GM12878 (cell line): ENCODE results near the gene PRDX3. TPM values are rescaled to one million over a fixed set of nuclear protein-coding genes. Genes with fewer than 3 reads are reported as not detected.

Source experiments
- ATAC-seq: fragments of 200-7000 bp; cut with Tn5 transposase; 3 replicates; pipeline ENCODE4 v1.9.1; 2020; ENCODE audit warnings: mild to moderate bottlenecking, moderate library complexity
- BruUV-seq: library from RNA; stranded (reverse); fragments of 400-500 nt; replicated peaks from 2 replicates; lab custom pipeline; 2021; lab: Mats Ljungman, UMichigan
- CTCF ChIA-PET: fragments of 300-600 bp; sonication (Branson Sonifier 250); formaldehyde crosslinking; extraction: SDS; loops from one replicate; lab custom pipeline; 2021; ENCODE audit warnings: inconsistent platforms; lab: Yijun Ruan, JAX
- POLR2A ChIA-PET: fragments of 350-600 bp; formaldehyde crosslinking; extraction: SDS; loops from one replicate; lab custom pipeline; 2021; ENCODE audit warnings: inconsistent platforms; lab: Charles Lee
- RAD21 ChIA-PET: fragments of 300-600 bp; sonication (Branson Sonifier 250); formaldehyde crosslinking; loops from one replicate; lab custom pipeline; 2023; ENCODE audit warnings: antibody characterized with exemption; ENCODE audit not compliant: unreplicated experiment; lab: Charles Lee
- SMC1A ChIA-PET: fragments of 300-600 bp; sonication (Branson Sonifier 250); formaldehyde crosslinking; loops from one replicate; lab custom pipeline; 2023; ENCODE audit not compliant: unreplicated experiment, uncharacterized antibody; lab: Charles Lee
- DNase-seq: peaks from one replicate; pipeline ENCODE4 v3.0.0-alpha.2; 2011; ENCODE audit warnings: low read depth, low spot score
- FAIRE-seq: peaks from 3 replicates; lab custom pipeline; 2011; peaks lifted over from hg19 to GRCh38; lab: Jason Lieb, UNC
- H2AFZ ChIP-seq: 2 replicates; pipeline ENCODE4 v1.6.0; 2011; ENCODE audit warnings: low read depth, low read length, control low read depth; ENCODE audit not compliant: control insufficient read depth
- H3K27ac ChIP-seq: 2 replicates; pipeline ENCODE4 v1.5.1; 2011; ENCODE audit warnings: control low read depth; ENCODE audit not compliant: control insufficient read depth, insufficient read depth
- H3K27me3 ChIP-seq, 2 experiments: replicated peaks in 1 of 2; 2 replicates each; pipeline versions ENCODE4 v1.6.0 to v1.6.1; 2011; ENCODE audit warnings: low read length in 1 of 2; ENCODE audit not compliant: control insufficient read depth in 2 of 2, insufficient read depth in 2 of 2
- H3K36me3 ChIP-seq, 2 experiments: 2 replicates each; pipeline ENCODE4 v1.5.1; 2011; ENCODE audit warnings: low read length in 1 of 2; ENCODE audit not compliant: control insufficient read depth in 2 of 2, insufficient read depth in 2 of 2
- H3K4me1 ChIP-seq: 2 replicates; pipeline ENCODE4 v1.6.1; 2011; ENCODE audit warnings: mild to moderate bottlenecking, low read length, moderate library complexity, mixed read lengths; ENCODE audit not compliant: control insufficient read depth, insufficient read depth
- H3K4me2 ChIP-seq: 2 replicates; pipeline ENCODE4 v1.6.0; 2011; ENCODE audit warnings: control low read depth; ENCODE audit not compliant: control insufficient read depth, insufficient read depth
- H3K4me3 ChIP-seq: fragments of 200-600 bp; sonication (generic); 2 replicates; pipeline ENCODE4 v1.5.1; 2016
- H3K79me2 ChIP-seq: 2 replicates; pipeline ENCODE4 v1.6.0; 2011; ENCODE audit warnings: low read length; ENCODE audit not compliant: control insufficient read depth, insufficient read depth
- H3K9ac ChIP-seq: 2 replicates; pipeline ENCODE4 v1.8.0; 2011; ENCODE audit warnings: low read length, control low read depth, mixed read lengths; ENCODE audit not compliant: control insufficient read depth, insufficient read depth
- H3K9me3 ChIP-seq: replicated peaks from 3 replicates; pipeline ENCODE4 v1.5.1; 2011; ENCODE audit warnings: mild to moderate bottlenecking, low read length; ENCODE audit not compliant: control insufficient read depth, insufficient read depth
- H4K20me1 ChIP-seq: 2 replicates; pipeline ENCODE4 v1.6.0; 2011; ENCODE audit not compliant: control insufficient read depth, insufficient read depth
- ATF7 ChIP-seq: fragments of 450-650 bp; IDR thresholded peaks from 2 replicates; pipeline ENCODE4 v1.6.1; 2016; ENCODE audit warnings: low read depth, mild to moderate bottlenecking
- CEBPB ChIP-seq, 2 experiments: fragments of 150-350 bp in 1 of 2; IDR thresholded peaks; 2 replicates each; pipeline ENCODE4 v1.6.1; 2012 to 2014; ENCODE audit warnings: low read depth in 2 of 2, low read length in 2 of 2, borderline replicate concordance in 1 of 2, inconsistent platforms in 1 of 2
- CHD2 ChIP-seq: IDR thresholded peaks from 2 replicates; pipeline ENCODE4 v1.6.1; 2011; ENCODE audit warnings: low read depth, low read length, improper control_type of control experiment, borderline replicate concordance
- EP300 ChIP-seq, 2 experiments: fragments of 150-350 bp in 1 of 2; IDR thresholded peaks; 2 replicates each; pipeline ENCODE4 v1.6.1; 2011 to 2012; ENCODE audit warnings: low read depth in 2 of 2, low read length in 2 of 2, borderline replicate concordance in 1 of 2, improper control_type of control experiment in 1 of 2, inconsistent platforms in 1 of 2; ENCODE audit not compliant: control insufficient read depth in 1 of 2
- GABPA ChIP-seq: IDR thresholded peaks from 2 replicates; pipeline ENCODE4 v1.6.1; 2014; ENCODE audit warnings: antibody characterized with exemption, low read depth, mild to moderate bottlenecking, inconsistent platforms
- HDGF ChIP-seq: fragments of 450-650 bp; IDR thresholded peaks from 2 replicates; pipeline ENCODE4 v1.6.1; 2016; ENCODE audit warnings: antibody characterized with exemption
- HSF1 ChIP-seq: fragments of 150-350 bp; IDR thresholded peaks from 2 replicates; pipeline ENCODE4 v1.6.1; 2014; ENCODE audit warnings: mild to moderate bottlenecking, low read depth, low read length
- MEF2B ChIP-seq: fragments of 450-650 bp; IDR thresholded peaks from 2 replicates; pipeline ENCODE4 v1.6.1; 2018; ENCODE audit warnings: mild to moderate bottlenecking, moderate library complexity; ENCODE audit not compliant: partially characterized antibody, poor library complexity, severe bottlenecking
- MTA3 ChIP-seq: IDR thresholded peaks from 2 replicates; pipeline ENCODE4 v1.6.1; 2012; ENCODE audit warnings: low read length, inconsistent platforms, borderline replicate concordance
- NKRF ChIP-seq: fragments of 450-650 bp; conservative IDR thresholded peaks from 2 replicates; pipeline ENCODE4 v1.6.1; 2017; ENCODE audit warnings: mild to moderate bottlenecking, moderate library complexity
- NR2C1 ChIP-seq: fragments of 450-650 bp; IDR thresholded peaks from 2 replicates; pipeline ENCODE4 v1.6.1; 2017; ENCODE audit warnings: antibody characterized with exemption, mild to moderate bottlenecking, moderate library complexity
- PML ChIP-seq: IDR thresholded peaks from 2 replicates; pipeline ENCODE4 v1.6.1; 2012; ENCODE audit warnings: low read length, inconsistent platforms
- SIN3A ChIP-seq: IDR thresholded peaks from 2 replicates; pipeline ENCODE4 v1.6.1; 2012; ENCODE audit warnings: low read depth, low read length, improper control_type of control experiment
- SREBF2 ChIP-seq: IDR thresholded peaks from 2 replicates; pipeline ENCODE4 v1.6.1; 2012; ENCODE audit warnings: mild to moderate bottlenecking, low read length
- STAT1 ChIP-seq: fragments of 450-650 bp; conservative IDR thresholded peaks from 2 replicates; pipeline ENCODE4 v1.6.1; 2014; ENCODE audit warnings: antibody characterized with exemption, mild to moderate bottlenecking
- ZNF622 ChIP-seq: fragments of 450-650 bp; IDR thresholded peaks from 2 replicates; pipeline ENCODE4 v1.6.1; 2017; ENCODE audit warnings: mild to moderate bottlenecking, inconsistent platforms
- WGBS: methylation state at CpG from one replicate; pipeline ENCODE4 v1.1.6; 2016; ENCODE audit warnings: low lambda C conversion rate; ENCODE audit not compliant: insufficient replicate concordance, insufficient coverage; ENCODE audit errors: missing lambda C conversion rate; 5-methylcytosine and 5-hydroxymethylcytosine counted together
- in situ Hi-C: fragments of 300-500 bp; cut with MboI; formaldehyde crosslinking; loops from 9 replicates; pipeline ENCODE4 v1.14.3; 2018; ENCODE audit warnings: mixed read lengths
- intact Hi-C: fragments of 100-400 bp; cut with micrococcal nuclease; formaldehyde crosslinking; loops from one replicate; pipeline ENCODE4 v1.14.2; 2022; ENCODE audit not compliant: unreplicated experiment
- polyA plus RNA-seq, 11 experiments: library from polyadenylated mRNA; depleted of rRNA in 4 of 11; unstranded in 6 of 11; stranded (reverse) in 5 of 11; fragments of >200 nt; fragmentation: Nextera tagmentation in 4 of 11; fragmentation: Illumina TruSeq in 1 of 11; extraction: Ambion mirVana in 4 of 11; extraction: Trizol in 1 of 11; gene quantifications; 1 replicate in 1 of 11; 2 replicates in 10 of 11; pipeline versions ENCODE4 v1.2.1 to v1.2.3, GENCODE V29; 2011 to 2016; ENCODE audit warnings: inconsistent platforms in 2 of 11, missing spikeins in 2 of 11, low read depth in 1 of 11
- total RNA-seq, 4 experiments: library from RNA; depleted of rRNA in 3 of 4; stranded (reverse); fragments of >200 nt in 3 of 4; fragmentation: Illumina TruSeq in 1 of 4; extraction: Trizol in 1 of 4; gene quantifications; 2 replicates each; pipeline versions ENCODE4 v1.2.1 to v1.2.3, GENCODE V29; 2013 to 2021

PRDX3 gene
- total and polyA plus RNA-seq, 10 of the 15 experiments (the other 5 are each of a cell fraction or from before 2014, with no cell fraction given) = 195 to 1,431 (median 398) TPM

GRCh38 chr10:119162452-119163092 lies 16.0 kb downstream of the PRDX3 start:
- SMC1A ChIA-PET = interaction anchor here (1.0 to 1.5 kb wide), 4 partner anchors 28 to 62 kb away, joined by 3 to 4 read pairs (median 3); no protein-coding TSS in a partner anchor
- H3K4me2 ChIP-seq = peak overlapping the region; percentile 12; the same call in 1 of the 2 replicates
- FAIRE-seq (no peak), ATAC-seq (no peak), DNase-seq (no peak)
- H3K9ac ChIP-seq = no peak overlapping the region
- in situ Hi-C loops (no loop called here), intact Hi-C loops (no loop called here)
- TF ChIP-seq NKRF (no peak), GABPA (no peak), CHD2 (no peak), HDGF (no peak), STAT1 (no peak), NR2C1 (no peak), ZNF622 (no peak), SREBF2 (no peak), SIN3A (no peak), ATF7 (no peak), MEF2B (no peak), HSF1 (no peak), EP300 (IDR thresholded peaks at IDR 0.05; ENCODE audit: borderline replicate concordance in 1 of 2, control insufficient read depth in 1 of 2, low read depth in 2 of 2, low read length in 2 of 2) (no peak), PML (no peak), CEBPB (IDR thresholded peaks at IDR 0.05; ENCODE audit: borderline replicate concordance in 1 of 2, low read depth in 2 of 2, low read length in 2 of 2) (no peak), MTA3 (no peak)
- no peaks in the 10 kb centered on the region for H3K27me3 ChIP-seq
- H3K27ac ChIP-seq = no peak overlapping the region
- H3K79me2 ChIP-seq = peaks cover 18% of the 10 kb centered on the region
- H4K20me1 ChIP-seq = no peaks in the 10 kb centered on the region
- peaks cover 11% of the 10 kb centered on the region for H3K4me1 ChIP-seq
- POLR2A ChIA-PET = interaction anchor here (1.0 kb wide), 1 partner anchor 99 kb away, joined by 3 read pairs; no protein-coding TSS in a partner anchor
- RAD21 ChIA-PET = no interaction called here
- CTCF ChIA-PET = interaction anchor here (1.3 to 2.1 kb wide), 2 partner anchors 10 to 36 kb away, joined by 7 to 9 read pairs; no protein-coding TSS in a partner anchor
- H3K4me3 ChIP-seq = no peak overlapping the region
- H3K9me3 ChIP-seq = no peaks in the 10 kb centered on the region
- WGBS = 83% methylated on average over 5 of the region's 5 CpGs
- no peak overlapping the region for H2AFZ ChIP-seq
- peaks cover 1 to 15% of the 10 kb centered on the region in 2 experiments; a peak in 3 of 4 replicates for H3K36me3 ChIP-seq
- BruUV-seq = TSS peak; percentile 51
